IMR-90 (cell line): ENCODE results near the gene NUDT5.

Experiments
- BHLHE40 ChIP-seq: fragments of 150-350 bp; IDR thresholded peaks from 2 replicates; pipeline ENCODE4 v1.6.1; 2016; ENCODE audit warnings: mild to moderate bottlenecking, low read depth, low read length
- CEBPB ChIP-seq: IDR thresholded peaks from 2 replicates; pipeline ENCODE4 v1.6.1; 2012; ENCODE audit warnings: low read depth, low read length, improper control_type of control experiment
- CHD1 ChIP-seq: IDR thresholded peaks from 2 replicates; pipeline ENCODE4 v1.6.1; 2012; ENCODE audit warnings: low read depth, low read length, improper control_type of control experiment
- FOS ChIP-seq: fragments of 150-350 bp; IDR thresholded peaks from 2 replicates; pipeline ENCODE4 v1.6.1; 2016; ENCODE audit warnings: low read depth, low read length
- MAFK ChIP-seq: IDR thresholded peaks from 2 replicates; pipeline ENCODE4 v1.6.1; 2012; ENCODE audit warnings: low read depth, low read length, improper control_type of control experiment
- MXI1 ChIP-seq: IDR thresholded peaks from 2 replicates; pipeline ENCODE4 v1.6.1; 2012; ENCODE audit warnings: low read depth, mild to moderate bottlenecking, low read length, moderate library complexity, borderline replicate concordance
- NFE2L2 ChIP-seq: fragments of 150-350 bp; IDR thresholded peaks from 2 replicates; pipeline ENCODE4 v1.6.1; 2016; ENCODE audit warnings: low read depth, mild to moderate bottlenecking, low read length
- POLR2A ChIP-seq: IDR thresholded peaks from 2 replicates; pipeline ENCODE4 v1.6.1; 2012; ENCODE audit warnings: mild to moderate bottlenecking, low read depth, low read length
- RAD21 ChIP-seq: IDR thresholded peaks from 2 replicates; pipeline ENCODE4 v1.6.1; 2012; ENCODE audit warnings: low read length, improper control_type of control experiment
- RFX5 ChIP-seq: IDR thresholded peaks from 2 replicates; pipeline ENCODE4 v1.8.0; 2012; ENCODE audit warnings: low read depth, mild to moderate bottlenecking, low read length, moderate library complexity
- SMC3 ChIP-seq: fragments of 150-350 bp; IDR thresholded peaks from 2 replicates; pipeline ENCODE4 v1.6.1; 2016; ENCODE audit warnings: low read depth, mild to moderate bottlenecking, antibody characterized with exemption, low read length, moderate library complexity
- TF ChIP-seq, protein P1 (sequence below): conservative IDR thresholded peaks from 2 replicates; pipeline ENCODE4 v1.5.1; 2012; ENCODE audit warnings: mild to moderate bottlenecking, low read depth, low read length, improper control_type of control experiment
- TF ChIP-seq, protein P2 (sequence below): fragments of 150-350 bp; IDR thresholded peaks from 2 replicates; pipeline ENCODE4 v1.6.1; 2016; ENCODE audit warnings: low read depth, mild to moderate bottlenecking, low read length, moderate library complexity, borderline replicate concordance
- TF ChIP-seq, protein P3 (sequence below): fragments of 150-350 bp; IDR thresholded peaks from 2 replicates; pipeline ENCODE4 v1.6.1; 2017; ENCODE audit warnings: mild to moderate bottlenecking, antibody characterized with exemption, low read length, low read depth

- TF ChIP-seq, protein P1, sequence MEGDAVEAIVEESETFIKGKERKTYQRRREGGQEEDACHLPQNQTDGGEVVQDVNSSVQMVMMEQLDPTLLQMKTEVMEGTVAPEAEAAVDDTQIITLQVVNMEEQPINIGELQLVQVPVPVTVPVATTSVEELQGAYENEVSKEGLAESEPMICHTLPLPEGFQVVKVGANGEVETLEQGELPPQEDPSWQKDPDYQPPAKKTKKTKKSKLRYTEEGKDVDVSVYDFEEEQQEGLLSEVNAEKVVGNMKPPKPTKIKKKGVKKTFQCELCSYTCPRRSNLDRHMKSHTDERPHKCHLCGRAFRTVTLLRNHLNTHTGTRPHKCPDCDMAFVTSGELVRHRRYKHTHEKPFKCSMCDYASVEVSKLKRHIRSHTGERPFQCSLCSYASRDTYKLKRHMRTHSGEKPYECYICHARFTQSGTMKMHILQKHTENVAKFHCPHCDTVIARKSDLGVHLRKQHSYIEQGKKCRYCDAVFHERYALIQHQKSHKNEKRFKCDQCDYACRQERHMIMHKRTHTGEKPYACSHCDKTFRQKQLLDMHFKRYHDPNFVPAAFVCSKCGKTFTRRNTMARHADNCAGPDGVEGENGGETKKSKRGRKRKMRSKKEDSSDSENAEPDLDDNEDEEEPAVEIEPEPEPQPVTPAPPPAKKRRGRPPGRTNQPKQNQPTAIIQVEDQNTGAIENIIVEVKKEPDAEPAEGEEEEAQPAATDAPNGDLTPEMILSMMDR: no peak
- TF ChIP-seq CEBPB: no peak
- TF ChIP-seq POLR2A: no peak
- TF ChIP-seq RAD21: no peak
- no peak for TF ChIP-seq SMC3
- TF ChIP-seq FOS: no peak
- TF ChIP-seq NFE2L2: no peak
- TF ChIP-seq CHD1: no peak
- TF ChIP-seq MAFK: no peak
- no peak for TF ChIP-seq BHLHE40
- TF ChIP-seq, protein P2, sequence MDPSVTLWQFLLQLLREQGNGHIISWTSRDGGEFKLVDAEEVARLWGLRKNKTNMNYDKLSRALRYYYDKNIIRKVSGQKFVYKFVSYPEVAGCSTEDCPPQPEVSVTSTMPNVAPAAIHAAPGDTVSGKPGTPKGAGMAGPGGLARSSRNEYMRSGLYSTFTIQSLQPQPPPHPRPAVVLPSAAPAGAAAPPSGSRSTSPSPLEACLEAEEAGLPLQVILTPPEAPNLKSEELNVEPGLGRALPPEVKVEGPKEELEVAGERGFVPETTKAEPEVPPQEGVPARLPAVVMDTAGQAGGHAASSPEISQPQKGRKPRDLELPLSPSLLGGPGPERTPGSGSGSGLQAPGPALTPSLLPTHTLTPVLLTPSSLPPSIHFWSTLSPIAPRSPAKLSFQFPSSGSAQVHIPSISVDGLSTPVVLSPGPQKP: no peak
- TF ChIP-seq RFX5: no peak
- no peak for TF ChIP-seq MXI1
- TF ChIP-seq, protein P3, sequence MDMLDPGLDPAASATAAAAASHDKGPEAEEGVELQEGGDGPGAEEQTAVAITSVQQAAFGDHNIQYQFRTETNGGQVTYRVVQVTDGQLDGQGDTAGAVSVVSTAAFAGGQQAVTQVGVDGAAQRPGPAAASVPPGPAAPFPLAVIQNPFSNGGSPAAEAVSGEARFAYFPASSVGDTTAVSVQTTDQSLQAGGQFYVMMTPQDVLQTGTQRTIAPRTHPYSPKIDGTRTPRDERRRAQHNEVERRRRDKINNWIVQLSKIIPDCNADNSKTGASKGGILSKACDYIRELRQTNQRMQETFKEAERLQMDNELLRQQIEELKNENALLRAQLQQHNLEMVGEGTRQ: no peak
Observed at GRCh38 chr10:12212454-12212853, 16.8 kb upstream of the NUDT5 start.
